Measurements from ENCODE around the gene SRRM4.
"Not testable (repeated sequence)": the region's sequence is repeated elsewhere in the genome, so short reads cannot be mapped to it uniquely, and the experiment has no call there.

The SRRM4 gene

DNA sequence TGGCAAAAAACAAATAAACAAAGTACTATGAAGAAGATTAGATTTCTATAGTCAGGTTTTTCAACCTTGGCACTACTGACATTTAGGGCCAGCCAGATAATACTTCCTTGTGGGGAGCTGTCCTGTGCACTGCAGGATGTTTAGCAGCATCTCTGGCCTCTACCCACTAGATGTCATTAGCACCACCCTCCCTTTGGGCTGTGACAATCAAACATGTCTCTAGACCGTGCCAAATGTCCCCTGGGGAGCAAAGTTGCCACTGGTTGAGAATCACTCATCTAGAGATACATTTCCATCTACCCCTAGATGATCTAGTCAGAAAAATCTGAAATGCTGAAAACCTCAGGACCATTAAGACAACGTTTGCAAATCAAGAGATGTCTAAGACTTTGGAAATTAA is 29.9 kb downstream of the SRRM4 start:
- DNase-seq = no peak

GRCh38 chr12:119012179-119012578 is 30.8 kb downstream of the SRRM4 start:
- no peak for DNase-seq

DNA sequence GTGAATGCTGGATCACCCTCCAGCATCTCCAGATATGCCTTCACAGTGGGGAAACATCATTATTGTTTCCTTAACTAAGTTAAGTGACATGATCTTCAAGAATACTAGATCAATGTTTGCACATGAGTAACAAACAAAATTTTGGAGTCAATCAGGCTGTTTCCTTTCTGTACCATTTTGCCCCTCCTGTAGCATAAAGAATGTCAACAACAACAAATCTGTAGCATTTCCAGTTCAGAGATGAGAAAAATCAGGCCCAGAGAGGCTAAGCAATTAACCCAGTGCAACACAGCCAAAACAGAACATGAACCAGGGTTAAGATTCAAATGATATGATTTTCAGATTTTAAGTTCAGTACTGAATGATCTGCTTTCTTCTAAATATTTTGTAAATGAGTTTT is 31.7 kb downstream of the SRRM4 start:
- DNase-seq = no peak

- no peak for DNase-seq
Measured at GRCh38 chr12:119014368-119014767, 33.0 kb downstream of the SRRM4 start.

- DNase-seq = no peak
Measured at GRCh38 chr12:119016715-119017114, 35.4 kb downstream of the SRRM4 start.

- DNase-seq = no peak
Measured at GRCh38 chr12:119019166-119019565, 37.8 kb downstream of the SRRM4 start.

DNA sequence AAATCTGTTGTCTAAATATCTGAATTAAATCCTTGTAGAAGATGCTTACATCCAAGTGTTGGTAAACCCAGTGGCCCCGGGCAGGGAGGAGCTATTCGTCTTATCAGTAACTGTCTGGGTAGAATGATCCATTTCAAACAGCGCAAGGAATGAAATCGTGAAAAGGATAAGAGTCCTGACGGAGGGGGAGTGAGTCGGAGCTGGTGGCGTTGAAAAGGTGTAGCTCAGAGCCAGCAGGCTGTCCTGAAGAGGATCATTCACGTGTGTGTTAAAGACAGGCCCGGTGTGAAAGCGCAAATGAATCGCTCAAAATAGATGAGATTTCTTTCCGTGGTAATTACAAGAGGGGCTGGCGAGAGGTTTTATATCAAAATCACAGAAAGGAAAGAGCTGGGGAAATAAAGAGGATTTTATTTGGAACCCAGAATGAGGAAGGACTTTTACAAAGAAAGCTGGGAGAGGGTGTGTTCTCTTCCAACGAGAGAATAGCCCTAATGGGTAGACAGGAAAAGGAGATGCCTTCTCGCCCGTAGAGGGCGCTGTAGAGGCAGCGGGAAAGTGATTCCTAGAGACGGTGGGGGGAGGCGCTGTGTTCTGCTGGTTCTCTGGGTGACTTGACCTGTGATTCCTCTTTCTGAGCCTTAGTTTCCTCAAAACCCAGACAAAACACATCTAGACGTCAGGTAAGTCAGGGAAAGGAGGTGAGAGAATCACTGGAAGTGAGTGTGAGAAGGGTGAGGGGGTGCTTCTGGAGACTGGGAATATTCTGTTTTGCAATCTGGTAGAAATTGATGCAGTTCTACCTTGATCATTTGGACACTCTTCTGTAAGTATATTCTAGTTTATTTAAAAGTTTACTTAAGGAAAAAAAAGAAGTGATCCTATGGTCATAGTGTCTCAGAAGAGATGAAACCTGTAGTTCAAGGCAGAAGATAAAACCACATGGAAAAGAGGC is 39.3 kb downstream of the SRRM4 start:
- peak; percentile 57 for DNase-seq

DNA sequence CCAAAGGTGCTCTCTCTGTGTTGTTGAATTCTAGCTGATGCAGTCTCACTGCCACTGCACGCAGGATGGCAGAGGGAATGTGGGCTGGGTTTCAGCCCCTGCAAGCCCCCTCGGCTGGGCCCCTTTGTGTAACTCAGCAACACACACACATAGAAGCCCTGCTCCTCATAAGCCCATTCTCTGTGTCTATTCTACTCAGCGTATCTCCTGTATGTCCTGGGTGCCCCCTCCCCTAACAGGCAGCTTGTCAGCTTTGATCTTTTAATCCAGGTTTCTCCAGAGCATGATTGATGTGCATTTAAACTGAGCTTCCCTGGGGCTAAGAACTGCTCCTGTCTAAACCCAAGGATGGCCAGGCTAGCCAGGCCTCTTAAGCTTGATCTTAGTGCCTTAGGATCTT is 43.0 kb downstream of the SRRM4 start:
- DNase-seq = no peak

GRCh38 chr12:119025786-119026185 is 44.4 kb downstream of the SRRM4 start:
- no peak for DNase-seq

- not testable (repeated sequence) for DNase-seq
Measured at GRCh38 chr12:119033332-119033731, 52.0 kb downstream of the SRRM4 start.

GRCh38 chr12:119036878-119037825 is 55.8 kb downstream of the SRRM4 start:
- DNase-seq = peak; percentile 52

DNA sequence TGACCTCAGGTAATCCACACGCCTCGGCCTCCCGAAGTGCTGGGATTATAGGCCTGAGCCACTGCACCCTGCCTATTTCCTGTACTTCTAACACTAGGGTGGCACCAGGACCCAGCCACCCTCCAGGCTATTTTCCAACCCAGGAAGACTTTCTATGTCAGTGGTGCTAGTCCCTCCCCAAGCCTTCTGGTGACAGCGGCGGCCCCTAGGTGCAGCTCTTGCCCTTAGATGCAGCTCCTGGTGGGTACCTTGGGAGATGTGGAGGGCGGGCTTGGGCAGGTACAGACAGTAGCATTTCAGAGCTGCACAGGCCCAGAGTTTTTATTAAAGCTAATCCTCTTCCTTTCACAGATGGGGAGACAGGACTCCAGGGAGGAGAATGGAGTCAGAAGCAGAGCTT is 62.8 kb downstream of the SRRM4 start:
- no peak for DNase-seq

- no peak for DNase-seq
Measured at GRCh38 chr12:119047641-119048040, 66.3 kb downstream of the SRRM4 start.

DNA sequence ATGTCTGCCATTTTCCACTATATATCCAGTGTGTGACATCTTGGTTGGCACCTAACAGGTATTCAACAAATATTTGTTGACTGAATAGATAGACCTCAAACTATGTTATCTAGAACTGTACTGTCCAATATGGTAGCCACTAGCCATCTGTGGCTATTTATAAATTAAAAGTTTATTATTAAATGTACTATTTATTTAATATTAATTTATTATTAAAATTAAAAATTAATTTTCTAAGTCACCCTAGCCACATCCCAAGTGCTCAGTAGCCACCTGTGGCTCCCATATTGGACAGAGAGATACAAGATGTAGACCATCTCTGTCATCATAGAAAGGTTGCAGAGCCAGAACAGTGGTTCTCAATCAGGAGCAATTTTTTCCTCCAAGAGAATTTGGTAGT is 69.3 kb downstream of the SRRM4 start:
- no peak for DNase-seq

DNA sequence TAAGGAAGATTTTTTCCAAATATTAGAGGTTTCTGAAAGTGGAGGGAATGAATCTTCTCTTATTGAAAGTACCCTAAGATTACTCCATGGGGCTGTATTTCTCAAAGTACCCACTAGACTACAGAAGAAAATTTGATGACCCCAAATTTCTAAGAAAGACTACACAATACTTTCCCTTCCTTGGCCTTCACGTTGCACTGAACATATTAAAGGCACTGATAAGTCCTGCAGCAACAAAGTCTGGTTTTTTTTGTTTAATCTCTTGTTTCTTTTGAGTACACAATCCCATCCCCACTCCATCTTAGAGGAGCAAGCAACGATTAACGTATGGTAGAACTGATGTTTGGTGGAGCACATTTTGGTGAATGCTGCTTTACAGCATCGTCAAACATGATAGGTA is 70.1 kb downstream of the SRRM4 start:
- no peak for DNase-seq

- no peak for DNase-seq
Measured at GRCh38 chr12:119052001-119052400, 70.7 kb downstream of the SRRM4 start.

GRCh38 chr12:119055977-119056376 is 74.6 kb downstream of the SRRM4 start:
- DNase-seq = no peak

- DNase-seq = peak; percentile 81
Measured at GRCh38 chr12:119060847-119061796, 79.8 kb downstream of the SRRM4 start.

DNA sequence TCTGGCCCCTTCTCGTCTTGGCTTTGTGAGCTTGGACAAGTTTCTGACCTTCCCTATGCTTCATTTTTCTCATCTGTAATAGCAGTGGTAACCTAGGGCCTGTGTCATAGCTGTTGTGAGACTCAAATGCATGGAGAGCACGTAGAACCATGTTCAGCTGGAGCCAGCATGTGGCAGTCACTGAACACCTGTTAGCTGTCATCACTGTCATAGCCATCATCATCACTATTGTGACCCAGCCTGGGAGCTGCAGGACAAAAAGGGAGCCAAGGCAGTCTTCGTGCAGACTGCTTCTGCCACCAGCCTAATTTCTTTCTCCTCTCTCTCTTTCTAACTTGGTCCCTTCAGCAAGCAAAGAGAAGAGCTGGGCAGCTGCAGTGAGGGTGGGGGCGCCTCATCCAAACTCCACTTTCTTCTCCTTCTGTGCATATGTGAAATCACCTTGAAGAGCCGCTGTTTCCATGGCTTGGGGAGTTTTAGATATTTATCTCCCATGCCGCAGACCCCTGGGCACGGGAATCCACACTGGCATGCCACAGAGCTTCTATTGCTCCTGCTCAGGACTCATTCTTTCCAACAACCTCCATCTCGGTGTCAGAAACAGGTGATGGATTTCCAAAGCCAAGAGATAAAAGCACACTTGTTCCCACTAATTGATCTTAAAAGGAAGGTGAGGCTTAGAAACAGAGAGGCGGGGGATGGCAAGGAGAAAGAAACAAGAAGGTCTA is 87.0 kb downstream of the SRRM4 start:
- no peak for DNase-seq

DNA sequence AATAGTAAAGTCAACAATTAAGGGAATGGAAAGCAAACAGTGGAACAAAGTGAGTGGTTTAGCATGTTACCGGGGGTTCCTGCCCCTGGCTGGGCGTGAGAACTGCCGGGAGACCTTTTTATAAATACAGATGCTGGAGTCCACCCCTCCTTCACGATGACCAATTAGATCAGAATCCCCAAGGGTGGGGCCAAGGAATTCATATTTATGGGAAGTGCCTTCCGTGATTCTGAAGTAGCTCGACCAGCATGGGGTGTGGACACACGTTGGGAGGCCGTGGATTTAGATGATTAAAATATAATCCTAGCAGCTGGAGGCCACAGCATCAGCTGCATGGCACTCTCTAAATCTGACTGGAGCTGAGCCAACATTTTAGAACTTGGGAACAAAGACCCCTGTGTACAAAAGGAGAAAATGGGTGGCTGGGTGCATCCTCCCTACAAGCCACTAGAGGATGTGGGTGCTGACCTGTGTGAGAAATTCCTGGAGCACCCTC is 87.9 kb downstream of the SRRM4 start:
- no peak for DNase-seq

DNA sequence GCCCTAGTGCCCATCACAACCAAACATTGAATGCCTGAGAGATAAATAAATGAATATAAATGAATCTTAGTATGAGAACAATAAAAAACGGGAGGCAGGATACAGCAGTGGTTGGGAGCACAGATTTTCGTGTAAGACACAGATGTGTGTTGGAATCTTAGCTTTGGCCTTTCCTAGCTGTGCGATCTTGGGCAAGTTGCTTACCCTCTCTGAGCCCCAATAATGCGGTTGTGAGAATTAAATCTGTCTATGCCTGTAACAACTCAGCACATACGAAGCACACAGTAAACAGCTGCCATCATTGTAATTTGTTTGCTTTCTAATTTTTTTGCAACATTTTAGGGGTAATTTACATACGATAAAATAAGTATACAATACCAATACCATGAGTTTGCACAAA is 89.8 kb downstream of the SRRM4 start:
- DNase-seq = no peak
